ENCODE data around the gene UBE2Q1. TPM values are rescaled to one million over a fixed set of nuclear protein-coding genes. Genes with fewer than 3 reads are reported as not detected.

Gene UBE2Q1
- polyA plus RNA-seq, 2 of the 4 experiments (the other 2 are of a cell fraction): 17.6 to 49.7 TPM

- no peak for TF ChIP-seq JUNB (IDR thresholded peaks at IDR 0.05)
- TF ChIP-seq MYC (IDR thresholded peaks at IDR 0.05; ENCODE audit: borderline replicate concordance, low read length): no peak
- no peak for TF ChIP-seq HOXB5 (CRISPR knock-in tag; IDR thresholded peaks at IDR 0.05)
- TF ChIP-seq NFE2L2 (conservative IDR thresholded peaks at IDR 0.05; ENCODE audit: low read length): no peak
- no peak for TF ChIP-seq BCL3 (IDR thresholded peaks at IDR 0.05)
- no peak for TF ChIP-seq SREBF2 (IDR thresholded peaks at IDR 0.05)
- TF ChIP-seq PHF8 (IDR thresholded peaks at IDR 0.05; ENCODE audit: borderline replicate concordance, low read depth): no peak
- no peak for TF ChIP-seq KDM5A (IDR thresholded peaks at IDR 0.05)
Measured at GRCh38 chr1:154529308-154529707, 29.2 kb downstream of the UBE2Q1 start (continued).

- no peak overlapping the region for H3K4me2 ChIP-seq
- FAIRE-seq (no peak), ATAC-seq (no peak), DNase-seq (ENCODE audit: low read depth in 1 of 2, low spot score in 1 of 2) (no peak)
- H3K9me3 ChIP-seq: no peaks in the 10 kb centered on the region
- H3K4me3 ChIP-seq: no peak overlapping the region
- TF ChIP-seq HMGXB4 (CRISPR knock-in tag; IDR thresholded peaks at IDR 0.05; ENCODE audit: borderline replicate concordance) (no peak), FOSB (CRISPR knock-in tag; IDR thresholded peaks at IDR 0.05) (no peak), KDM1A (IDR thresholded peaks at IDR 0.05; ENCODE audit: low read depth) (no peak), JUN (IDR thresholded peaks at IDR 0.05) (no peak), CHD2 (IDR thresholded peaks at IDR 0.05; ENCODE audit: low read length, partially characterized antibody) (no peak), EHF (CRISPR knock-in tag; IDR thresholded peaks at IDR 0.05) (no peak), CEBPB (IDR thresholded peaks at IDR 0.05) (no peak), HDAC2 (IDR thresholded peaks at IDR 0.05) (no peak)
- POLR2A ChIA-PET: no interaction called here
- CTCF ChIA-PET: no interaction called here
- H3K27ac ChIP-seq: no peak overlapping the region
- no peaks in the 10 kb centered on the region for H3K4me1 ChIP-seq
- 73% methylated on average over 6 of the region's 6 CpGs for WGBS (ENCODE audit: missing lambda C conversion rate)
Measured at GRCh38 chr1:154527192-154527591, 31.3 kb downstream of the UBE2Q1 start.

GRCh38 chr1:154524881-154525280 lies 33.6 kb downstream of the UBE2Q1 start:
- Histone ChIP-seq H3K4me1 (no peaks in the 10 kb centered on the region), H3K4me3 (no peak overlapping the region), H3K9me3 (no peaks in the 10 kb centered on the region), H3K4me2 (no peak overlapping the region), H3K27ac (no peak overlapping the region)
- DNase-seq (ENCODE audit: low read depth in 1 of 2, low spot score in 1 of 2) (no peak), ATAC-seq (no peak), FAIRE-seq (no peak)
- POLR2A ChIA-PET: no interaction called here
- CTCF ChIA-PET: interaction anchor here (2.0 to 2.6 kb wide), 2 partner anchors 9 to 10 kb away, joined by 6 to 14 read pairs; no protein-coding TSS in a partner anchor
- no peak for TF ChIP-seq EHF (CRISPR knock-in tag; IDR thresholded peaks at IDR 0.05)
- no peak for TF ChIP-seq ZSCAN20 (CRISPR knock-in tag; IDR thresholded peaks at IDR 0.05)
- no peak for TF ChIP-seq BCL3 (IDR thresholded peaks at IDR 0.05)
- no peak for TF ChIP-seq HEYL (CRISPR knock-in tag; IDR thresholded peaks at IDR 0.05)
- TF ChIP-seq HMGXB4 (CRISPR knock-in tag; IDR thresholded peaks at IDR 0.05; ENCODE audit: borderline replicate concordance): no peak
- no peak for TF ChIP-seq RNF2 (IDR thresholded peaks at IDR 0.05; ENCODE audit: borderline replicate concordance, low read depth)
- no peak for TF ChIP-seq RAD21 (conservative IDR thresholded peaks at IDR 0.05 in 1 of 2, IDR thresholded peaks at IDR 0.05 in 1 of 2)
- TF ChIP-seq USF2 (IDR thresholded peaks at IDR 0.05): no peak
- no peak for TF ChIP-seq CBX8 (IDR thresholded peaks at IDR 0.05)
- TF ChIP-seq BHLHE40 (IDR thresholded peaks at IDR 0.05; ENCODE audit: low read depth, low read length): no peak
- TF ChIP-seq CTCF (IDR thresholded peaks at IDR 0.05): no peak
- TF ChIP-seq CBX2 (IDR thresholded peaks at IDR 0.05; ENCODE audit: borderline replicate concordance, low read depth): no peak
- TF ChIP-seq SREBF2 (IDR thresholded peaks at IDR 0.05): no peak
- TF ChIP-seq RFX5 (IDR thresholded peaks at IDR 0.05): no peak
- TF ChIP-seq CHD4 (IDR thresholded peaks at IDR 0.05; ENCODE audit: borderline replicate concordance): no peak
- TF ChIP-seq POLR2A (IDR thresholded peaks at IDR 0.05; ENCODE audit: low read length): no peak
- TF ChIP-seq RARB (CRISPR knock-in tag; IDR thresholded peaks at IDR 0.05): no peak
- no peak for TF ChIP-seq EP300 (IDR thresholded peaks at IDR 0.05)
